ENCODE results near the gene LSM4.
"Not testable (repeated sequence)": the region's sequence is repeated elsewhere in the genome, so short reads cannot be mapped to it uniquely, and the experiment has no call there.

- TF ChIP-seq POLR2A, POLR2AphosphoS5 (IDR thresholded peaks at IDR 0.05; ENCODE audit: low read depth, low read length): not testable (repeated sequence)
These were observed 41.5 kb upstream of the LSM4 start for GRCh38 chr19:18364277-18364825.

Data from GM12892 (cell line).